ENCODE data around the gene LIPC.

Gene LIPC

GRCh38 chr15:58498821-58499580, 67.2 kb downstream of the LIPC start:
- DNase-seq = no peak

- no peak for DNase-seq
Measured at GRCh38 chr15:58501006-58501405, 69.2 kb downstream of the LIPC start.

- no peak for DNase-seq
Measured at GRCh38 chr15:58501636-58502188, 69.9 kb downstream of the LIPC start.

GRCh38 chr15:58503139-58504027, 71.6 kb downstream of the LIPC start:
- DNase-seq = no peak

GRCh38 chr15:58504674-58505234, 73.0 kb downstream of the LIPC start:
- DNase-seq = no peak

GRCh38 chr15:58505581-58505980, 73.8 kb downstream of the LIPC start:
- DNase-seq = no peak

GRCh38 chr15:58506064-58506490, 74.3 kb downstream of the LIPC start:
- no peak for DNase-seq

GRCh38 chr15:58506783-58507668, 75.2 kb downstream of the LIPC start:
- no peak for DNase-seq

GRCh38 chr15:58509556-58509955, 77.8 kb downstream of the LIPC start:
- no peak for DNase-seq

GRCh38 chr15:58510715-58511598, 79.2 kb downstream of the LIPC start:
- DNase-seq = no peak

- no peak for DNase-seq
Measured at GRCh38 chr15:58511599-58511987, 79.8 kb downstream of the LIPC start.

GRCh38 chr15:58512522-58512921, 80.7 kb downstream of the LIPC start:
- no peak for DNase-seq

GRCh38 chr15:58513008-58513407, 81.2 kb downstream of the LIPC start:
- DNase-seq = no peak

GRCh38 chr15:58513726-58514336, 82.0 kb downstream of the LIPC start:
- DNase-seq = no peak

- peak; percentile 44 for DNase-seq
Measured at GRCh38 chr15:58515807-58516206, 84.0 kb downstream of the LIPC start.

GRCh38 chr15:58517252-58517681, 85.5 kb downstream of the LIPC start:
- DNase-seq = no peak

GRCh38 chr15:58517682-58518525, 86.1 kb downstream of the LIPC start:
- peak; percentile 40 for DNase-seq

- DNase-seq = no peak
Measured at GRCh38 chr15:58518626-58519025, 86.8 kb downstream of the LIPC start.

- no peak for DNase-seq
Measured at GRCh38 chr15:58519516-58519915, 87.7 kb downstream of the LIPC start.

- DNase-seq = no peak
Measured at GRCh38 chr15:58520464-58520863, 88.7 kb downstream of the LIPC start.

Measured in stimulated activated CD8-positive, alpha-beta memory T cell treated with anti-CD3 and anti-CD28 coated beads, Interleukin-4, amount 100 ng/mL, for 48 hours (primary cell).